Muscle layer of colon (tissue), 2 donors: Measurements from ENCODE around the gene NUBPL.

Source experiments
- H3K27ac ChIP-seq: one replicate; pipeline ENCODE4 v1.7.0; 2013; ENCODE audit warnings: low read depth, mild to moderate bottlenecking, low read length, moderate library complexity
- H3K27me3 ChIP-seq, 2 donors: one replicate each; pipeline ENCODE4 v1.7.0; 2013; ENCODE audit warnings: low read length in 2 of 2, mild to moderate bottlenecking in 2 of 2; ENCODE audit not compliant: insufficient read depth in 2 of 2, control insufficient read depth in 1 of 2
- H3K36me3 ChIP-seq: one replicate; pipeline ENCODE4 v1.7.0; 2013; ENCODE audit warnings: mild to moderate bottlenecking, low read length; ENCODE audit not compliant: insufficient read depth
- H3K4me1 ChIP-seq: one replicate; pipeline ENCODE4 v1.7.0; 2013; ENCODE audit warnings: mild to moderate bottlenecking, low read length; ENCODE audit not compliant: insufficient read depth
- H3K4me3 ChIP-seq, 2 donors: one replicate each; pipeline ENCODE4 v1.7.0; 2013; ENCODE audit warnings: low read length in 2 of 2, low read depth in 1 of 2, mild to moderate bottlenecking in 1 of 2, moderate library complexity in 1 of 2
- H3K9ac ChIP-seq: one replicate; pipeline ENCODE4 v1.7.0; 2013; ENCODE audit warnings: low read length
- H3K9me3 ChIP-seq: one replicate; pipeline ENCODE4 v1.7.0; 2013; ENCODE audit warnings: mild to moderate bottlenecking, low read length
- donor health status: abdominal sarcoma.
- donor health status: Adenocarcinoma of cecum.

The NUBPL gene

GRCh38 chr14:31902002-31902401 is 340.8 kb downstream of the NUBPL start:
- no peaks in the 10 kb centered on the region for H3K9me3 ChIP-seq
- no peak overlapping the region for H3K9ac ChIP-seq
- H3K27me3 ChIP-seq, result no peaks in the 10 kb centered on the region
- no peaks in the 10 kb centered on the region for H3K36me3 ChIP-seq
- no peaks in the 10 kb centered on the region for H3K4me1 ChIP-seq
- no peak overlapping the region for H3K27ac ChIP-seq
- no peak overlapping the region for H3K4me3 ChIP-seq

GRCh38 chr14:31902945-31903646 is 341.9 kb downstream of the NUBPL start:
- H3K9me3 ChIP-seq, result no peaks in the 10 kb centered on the region
- no peak overlapping the region for H3K9ac ChIP-seq
- H3K27me3 ChIP-seq, result no peaks in the 10 kb centered on the region
- no peak overlapping the region for H3K27ac ChIP-seq
- H3K4me3 ChIP-seq, result no peak overlapping the region
- H3K36me3 ChIP-seq, result no peaks in the 10 kb centered on the region
- no peaks in the 10 kb centered on the region for H3K4me1 ChIP-seq

GRCh38 chr14:31909977-31910376 is 348.8 kb downstream of the NUBPL start:
- Histone ChIP-seq H3K9ac (no peak overlapping the region), H3K4me3 (no peak overlapping the region), H3K4me1 (no peaks in the 10 kb centered on the region), H3K27me3 (no peaks in the 10 kb centered on the region), H3K27ac (no peak overlapping the region), H3K36me3 (no peaks in the 10 kb centered on the region), H3K9me3 (peaks cover 3% of the 10 kb centered on the region)
